HL-60 (cell line): ENCODE measurements around the gene ABHD16A.

ENCODE experiments used
- GABPA ChIP-seq: IDR thresholded peaks from 2 replicates; pipeline ENCODE4 v1.6.1; 2012; ENCODE audit warnings: low read depth
- TF ChIP-seq, protein P1 (sequence below): IDR thresholded peaks from one replicate; pipeline ENCODE4 v1.5.1; 2011; ENCODE audit warnings: low read length, control low read depth, inconsistent platforms; ENCODE audit not compliant: insufficient read depth
- TF ChIP-seq, protein P2 (sequence below): IDR thresholded peaks from 2 replicates; pipeline ENCODE4 v1.6.1; 2012; ENCODE audit warnings: low read depth; ENCODE audit not compliant: insufficient replicate concordance

DNA sequence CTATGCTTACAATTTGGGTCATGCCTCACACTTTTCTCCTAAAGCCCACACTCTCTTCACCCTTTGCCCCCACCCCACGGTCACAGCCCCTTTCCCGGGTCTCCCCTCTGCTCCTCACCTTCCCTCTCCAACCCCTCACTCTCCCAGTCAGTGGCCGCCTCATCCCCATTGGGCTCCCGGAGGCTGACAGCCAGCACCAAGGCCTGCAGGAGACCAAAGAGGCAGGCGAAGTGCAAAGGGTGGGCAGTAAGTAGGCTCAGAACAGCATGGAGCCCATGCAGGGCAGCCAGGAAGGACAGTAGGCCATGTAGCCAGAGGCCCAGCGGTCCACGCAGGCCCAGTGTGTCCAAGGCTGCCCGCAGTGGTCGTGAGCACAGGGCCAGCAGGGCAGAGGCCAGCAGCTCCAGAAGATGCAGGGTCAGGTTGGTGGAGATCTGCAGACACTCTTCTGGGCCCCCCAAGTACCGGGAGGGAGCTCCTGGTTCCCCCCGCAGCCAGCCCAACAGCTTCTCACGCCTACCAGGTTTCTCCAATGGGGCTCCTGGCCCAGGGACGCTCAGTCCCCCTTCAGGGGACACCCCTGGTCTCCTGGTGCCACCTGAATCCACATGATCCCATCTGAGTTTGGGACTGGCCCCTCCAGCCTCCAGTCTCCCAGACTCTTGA lies 44.0 kb downstream of the ABHD16A start:
- TF ChIP-seq, protein P1, sequence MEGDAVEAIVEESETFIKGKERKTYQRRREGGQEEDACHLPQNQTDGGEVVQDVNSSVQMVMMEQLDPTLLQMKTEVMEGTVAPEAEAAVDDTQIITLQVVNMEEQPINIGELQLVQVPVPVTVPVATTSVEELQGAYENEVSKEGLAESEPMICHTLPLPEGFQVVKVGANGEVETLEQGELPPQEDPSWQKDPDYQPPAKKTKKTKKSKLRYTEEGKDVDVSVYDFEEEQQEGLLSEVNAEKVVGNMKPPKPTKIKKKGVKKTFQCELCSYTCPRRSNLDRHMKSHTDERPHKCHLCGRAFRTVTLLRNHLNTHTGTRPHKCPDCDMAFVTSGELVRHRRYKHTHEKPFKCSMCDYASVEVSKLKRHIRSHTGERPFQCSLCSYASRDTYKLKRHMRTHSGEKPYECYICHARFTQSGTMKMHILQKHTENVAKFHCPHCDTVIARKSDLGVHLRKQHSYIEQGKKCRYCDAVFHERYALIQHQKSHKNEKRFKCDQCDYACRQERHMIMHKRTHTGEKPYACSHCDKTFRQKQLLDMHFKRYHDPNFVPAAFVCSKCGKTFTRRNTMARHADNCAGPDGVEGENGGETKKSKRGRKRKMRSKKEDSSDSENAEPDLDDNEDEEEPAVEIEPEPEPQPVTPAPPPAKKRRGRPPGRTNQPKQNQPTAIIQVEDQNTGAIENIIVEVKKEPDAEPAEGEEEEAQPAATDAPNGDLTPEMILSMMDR = no peak
- TF ChIP-seq, protein P2, sequence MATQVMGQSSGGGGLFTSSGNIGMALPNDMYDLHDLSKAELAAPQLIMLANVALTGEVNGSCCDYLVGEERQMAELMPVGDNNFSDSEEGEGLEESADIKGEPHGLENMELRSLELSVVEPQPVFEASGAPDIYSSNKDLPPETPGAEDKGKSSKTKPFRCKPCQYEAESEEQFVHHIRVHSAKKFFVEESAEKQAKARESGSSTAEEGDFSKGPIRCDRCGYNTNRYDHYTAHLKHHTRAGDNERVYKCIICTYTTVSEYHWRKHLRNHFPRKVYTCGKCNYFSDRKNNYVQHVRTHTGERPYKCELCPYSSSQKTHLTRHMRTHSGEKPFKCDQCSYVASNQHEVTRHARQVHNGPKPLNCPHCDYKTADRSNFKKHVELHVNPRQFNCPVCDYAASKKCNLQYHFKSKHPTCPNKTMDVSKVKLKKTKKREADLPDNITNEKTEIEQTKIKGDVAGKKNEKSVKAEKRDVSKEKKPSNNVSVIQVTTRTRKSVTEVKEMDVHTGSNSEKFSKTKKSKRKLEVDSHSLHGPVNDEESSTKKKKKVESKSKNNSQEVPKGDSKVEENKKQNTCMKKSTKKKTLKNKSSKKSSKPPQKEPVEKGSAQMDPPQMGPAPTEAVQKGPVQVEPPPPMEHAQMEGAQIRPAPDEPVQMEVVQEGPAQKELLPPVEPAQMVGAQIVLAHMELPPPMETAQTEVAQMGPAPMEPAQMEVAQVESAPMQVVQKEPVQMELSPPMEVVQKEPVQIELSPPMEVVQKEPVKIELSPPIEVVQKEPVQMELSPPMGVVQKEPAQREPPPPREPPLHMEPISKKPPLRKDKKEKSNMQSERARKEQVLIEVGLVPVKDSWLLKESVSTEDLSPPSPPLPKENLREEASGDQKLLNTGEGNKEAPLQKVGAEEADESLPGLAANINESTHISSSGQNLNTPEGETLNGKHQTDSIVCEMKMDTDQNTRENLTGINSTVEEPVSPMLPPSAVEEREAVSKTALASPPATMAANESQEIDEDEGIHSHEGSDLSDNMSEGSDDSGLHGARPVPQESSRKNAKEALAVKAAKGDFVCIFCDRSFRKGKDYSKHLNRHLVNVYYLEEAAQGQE = no peak
- TF ChIP-seq GABPA = no peak
